Spleen (tissue), 11 donors: ENCODE measurements around the gene PROCA1. TPM values are rescaled to one million over a fixed set of nuclear protein-coding genes. Genes with fewer than 3 reads are reported as not detected.

Experiments
- DNase-seq: peaks from one replicate; pipeline ENCODE4 v3.0.0-alpha.2; 2020
- H3K27ac ChIP-seq, 8 donors: fragments of 200-600 bp; sonication (generic) in 7 of 8; 1 replicate in 4 of 8; 2 replicates in 4 of 8; pipeline versions ENCODE4 v1.5.0 to v1.8.0; 2016 to 2021; ENCODE audit warnings: inconsistent platforms in 4 of 8, mild to moderate bottlenecking in 4 of 8, moderate library complexity in 1 of 8
- H3K27me3 ChIP-seq, 7 donors: fragments of 200-600 bp; sonication (generic) in 6 of 7; replicated peaks in 1 of 7; 1 replicate in 4 of 7; 2 replicates in 3 of 7; pipeline versions ENCODE4 v1.5.0 to v1.8.0; 2016 to 2021; ENCODE audit warnings: inconsistent platforms in 3 of 7, mild to moderate bottlenecking in 1 of 7
- H3K36me3 ChIP-seq, 6 donors: fragments of 200-600 bp; sonication (generic) in 5 of 6; 1 replicate in 4 of 6; 2 replicates in 2 of 6; pipeline versions ENCODE4 v1.5.0 to v1.8.0; 2016 to 2021; ENCODE audit warnings: inconsistent platforms in 2 of 6
- H3K4me1 ChIP-seq, 6 donors: fragments of 200-600 bp; sonication (generic) in 5 of 6; 1 replicate in 3 of 6; 2 replicates in 3 of 6; pipeline versions ENCODE4 v1.5.0 to v1.8.0; 2016 to 2021; ENCODE audit warnings: inconsistent platforms in 3 of 6
- H3K4me3 ChIP-seq, 8 donors: fragments of 200-600 bp; sonication (generic) in 7 of 8; 1 replicate in 4 of 8; 2 replicates in 4 of 8; pipeline versions ENCODE4 v1.5.0 to v1.8.0; 2016 to 2021; ENCODE audit warnings: inconsistent platforms in 4 of 8, mild to moderate bottlenecking in 4 of 8, moderate library complexity in 2 of 8
- H3K9me3 ChIP-seq, 8 donors: fragments of 200-600 bp; sonication (generic) in 7 of 8; 1 replicate in 4 of 8; 2 replicates in 4 of 8; pipeline versions ENCODE4 v1.5.0 to v1.8.0; 2016 to 2021; ENCODE audit warnings: inconsistent platforms in 4 of 8
- CTCF ChIP-seq, 11 experiments: fragments of 200-600 bp in 7 of 11; fragments of 450-650 bp in 4 of 11; sonication (generic) in 4 of 11; IDR thresholded peaks in 8 of 11; conservative IDR thresholded peaks in 3 of 11; 1 replicate in 7 of 11; 2 replicates in 4 of 11; pipeline versions ENCODE4 v1.4.0 to v1.8.0; 2016 to 2021; ENCODE audit warnings: antibody characterized with exemption in 11 of 11, inconsistent platforms in 4 of 11, mild to moderate bottlenecking in 1 of 11
- POLR2A ChIP-seq, 3 donors: fragments of 450-650 bp; IDR thresholded peaks; one replicate each; pipeline ENCODE4 v1.5.1; 2017; ENCODE audit warnings: antibody characterized with exemption in 3 of 3, mild to moderate bottlenecking in 1 of 3
- POLR2AphosphoS5 ChIP-seq, 3 donors: sonication (generic); formaldehyde crosslinking; IDR thresholded peaks; one replicate each; pipeline ENCODE4 v1.5.1; 2017; ENCODE audit warnings: antibody characterized with exemption in 3 of 3
- WGBS, 5 donors: extraction: QIAGEN DNeasy Blood & Tissue Kit in 3 of 5; methylation state at CpG; one replicate each; pipeline versions ENCODE4 v1.1.5 to v1.1.7; 2013 to 2018; 5-methylcytosine and 5-hydroxymethylcytosine counted together
- intact Hi-C: fragments of 100-400 bp; cut with DNase I; formaldehyde crosslinking; loops from one replicate; pipeline ENCODE4 v1.15.0; 2023; ENCODE audit warnings: low total_unique reads
- polyA plus RNA-seq, 3 donors: library from polyadenylated mRNA; stranded (reverse); fragments of 200-250 nt; gene quantifications; one replicate each; pipeline ENCODE4 v1.2.1, GENCODE V29; 2013
- small RNA-seq, 4 donors: library from RNA; depleted of rRNA; stranded (forward); fragments of <200 nt; gene quantifications; one replicate each; pipeline ENCODE3, GENCODE V24; 2016
- total RNA-seq, 7 donors: library from RNA; depleted of rRNA in 3 of 7; stranded (reverse); fragments of >200 nt in 3 of 7; fragmentation: NEBNext Ultra II Directional in 4 of 7; extraction: Animal tissue kit (Norgen Biotek cat#: 25700) in 4 of 7; gene quantifications; one replicate each; pipeline versions ENCODE4 v1.1.0 to v1.2.1, GENCODE V29; 2016 to 2021
- donor health status: healthy with polysubstance abuse.
- donor health status: DM: no; HTN: no; CAD: no; lungs with moderate emphysema.
- donor health status: DM: no; HTN: no; CAD: no.
- donor health status: Bipolar disorder and iron deficiency.
- donor health status: healthy.
- donor health status: DM: no; HTN: no; CAD: no.
- donor health status: DM: yes; HTN: yes; CAD: no.

PROCA1 gene
- total and polyA plus RNA-seq, 10 donors, result 4.3 to 14.5 (median 7.1) TPM

GRCh38 chr17:28657756-28658155, 53.9 kb downstream of the PROCA1 start:
- Histone ChIP-seq H3K4me1 (peaks cover 14 to 53% (median 22%) of the 10 kb centered on the region in 6 donors), H3K27ac (peak overlapping the region in 1 of 8 donors; percentile 18), H3K27me3 (no peaks in the 10 kb centered on the region), H3K9me3 (peaks cover 0 to 3% (median 0%) of the 10 kb centered on the region in 8 donors), H3K36me3 (peaks cover 0 to 77% (median 46%) of the 10 kb centered on the region in 6 donors), H3K4me3 (no peak overlapping the region)
- TF ChIP-seq CTCF (IDR thresholded peaks at IDR 0.05 in 8 of 11, conservative IDR thresholded peaks at IDR 0.05 in 3 of 11), result no peak
- TF ChIP-seq POLR2A (IDR thresholded peaks at IDR 0.05), result no peak
- WGBS, 5 donors, result 79 to 91% (median 82%) methylated on average over 5 of the region's 5 CpGs
- DNase-seq, result no peak
- intact Hi-C loops, result no loop called here

- intact Hi-C loops, result no loop called here
- Histone ChIP-seq H3K9me3 (peaks cover 0 to 3% (median 0%) of the 10 kb centered on the region in 8 donors), H3K27ac (no peak overlapping the region), H3K36me3 (peaks cover 0 to 100% (median 66%) of the 10 kb centered on the region in 6 donors), H3K4me1 (peaks cover under 1 to 34% (median 5%) of the 10 kb centered on the region in 6 donors), H3K4me3 (no peak overlapping the region), H3K27me3 (no peaks in the 10 kb centered on the region)
- DNase-seq, result no peak
- no peak for TF ChIP-seq POLR2A (IDR thresholded peaks at IDR 0.05)
- TF ChIP-seq CTCF (IDR thresholded peaks at IDR 0.05 in 8 of 11, conservative IDR thresholded peaks at IDR 0.05 in 3 of 11), result no peak
- no peak for TF ChIP-seq POLR2AphosphoS5 (IDR thresholded peaks at IDR 0.05)
- WGBS, 5 donors, result 87 to 96% (median 91%) methylated on average over 5 of the region's 5 CpGs
Observed at GRCh38 chr17:28655160-28655559, 56.5 kb downstream of the PROCA1 start.

Small RNA genes lying within 50 kb of the gene (small RNA-seq; reads per million reads assigned to genes)
- gene SNORD42A (0 reads per million in 4 donors), gene SNORD42B (0 to 0.17 (median 0) reads per million in 4 donors), gene SNORD4A (0 reads per million in 4 donors), gene SNORD4B (0 reads per million in 4 donors)

Other genes starting within 250 kb of the PROCA1 start
- not detected for gene SLC13A2, start 238.2 kb downstream of the PROCA1 start, total RNA-seq
- gene SLC13A2, start 238.2 kb downstream of the PROCA1 start, polyA plus RNA-seq, result under 1 TPM in 1 of 3 donors, not detected in 2; 0.03 TPM
- not detected for gene FOXN1, start 205.5 kb downstream of the PROCA1 start, total RNA-seq
- not detected for gene FOXN1, start 205.5 kb downstream of the PROCA1 start, polyA plus RNA-seq
- gene UNC119, start 159.3 kb downstream of the PROCA1 start, total RNA-seq, result 10 to 100 TPM; 41.5 to 76.0 (median 65.7) TPM
- 10 to 100 TPM; 52.9 to 68.6 (median 59.1) TPM for gene UNC119, start 159.3 kb downstream of the PROCA1 start, polyA plus RNA-seq
- gene PIGS, start 140.4 kb downstream of the PROCA1 start, total RNA-seq, result 10 to 100 TPM; 43.7 to 77.6 (median 56.4) TPM
- gene PIGS, start 140.4 kb downstream of the PROCA1 start, polyA plus RNA-seq, result 10 to 100 TPM; 13.3 to 21.4 (median 17.6) TPM
- gene ALDOC, start 135.0 kb downstream of the PROCA1 start, total RNA-seq, result 10 to 100 TPM; 18.1 to 64.4 (median 40.3) TPM
- 10 to 100 TPM; 16.9 to 24.8 (median 19.1) TPM for gene ALDOC, start 135.0 kb downstream of the PROCA1 start, polyA plus RNA-seq
- 10 to 100 TPM in 5 of 7 donors, 1 to 10 TPM in 2; 6.2 to 19.7 (median 14.3) TPM for gene SPAG5, start 112.9 kb downstream of the PROCA1 start, total RNA-seq
- 10 to 100 TPM in 2 of 3 donors, 1 to 10 TPM in 1; 9.6 to 18.0 (median 14.9) TPM for gene SPAG5, start 112.9 kb downstream of the PROCA1 start, polyA plus RNA-seq
- gene RSKR, start 97.7 kb downstream of the PROCA1 start, total RNA-seq, result 10 to 100 TPM; 11.6 to 30.9 (median 19.3) TPM
- gene RSKR, start 97.7 kb downstream of the PROCA1 start, polyA plus RNA-seq, result 1 to 10 TPM; 2.1 to 4.5 (median 2.8) TPM
- gene BLTP2, start 66.7 kb downstream of the PROCA1 start, total RNA-seq, result 100 to 1,000 TPM; 143 to 193 (median 149) TPM
- gene BLTP2, start 66.7 kb downstream of the PROCA1 start, polyA plus RNA-seq, result 10 to 100 TPM; 11.8 to 25.2 (median 14.6) TPM
- 10 to 100 TPM; 43.1 to 54.5 (median 48.7) TPM for gene SDF2, start 50.0 kb downstream of the PROCA1 start, total RNA-seq
- gene SDF2, start 50.0 kb downstream of the PROCA1 start, polyA plus RNA-seq, result 10 to 100 TPM; 28.7 to 38.3 (median 35.2) TPM
- gene SUPT6H, start 49.7 kb downstream of the PROCA1 start, total RNA-seq, result 10 to 100 TPM; 68.5 to 91.2 (median 78.7) TPM
- gene SUPT6H, start 49.7 kb downstream of the PROCA1 start, polyA plus RNA-seq, result 10 to 100 TPM; 11.6 to 29.7 (median 24.0) TPM
- gene RAB34, start 6.0 kb upstream of the PROCA1 start, total RNA-seq, result 100 to 1,000 TPM in 1 of 7 donors, 10 to 100 TPM in 6; 31.4 to 111 (median 49.4) TPM
- 10 to 100 TPM; 45.6 to 59.5 (median 56.6) TPM for gene RAB34, start 6.0 kb upstream of the PROCA1 start, polyA plus RNA-seq
- 1,000 to 10,000 TPM in 4 of 7 donors, 100 to 1,000 TPM in 3; 571 to 2,010 (median 1,472) TPM for gene RPL23A, start 8.1 kb upstream of the PROCA1 start, total RNA-seq
- gene RPL23A, start 8.1 kb upstream of the PROCA1 start, polyA plus RNA-seq, result 1,000 to 10,000 TPM; 2,562 to 3,144 (median 3,044) TPM
- 1 to 10 TPM in 5 of 7 donors, under 1 TPM in 1, not detected in 1; 0.97 to 2.6 (median 2.0) TPM for gene TLCD1, start 14.3 kb upstream of the PROCA1 start, total RNA-seq
- gene TLCD1, start 14.3 kb upstream of the PROCA1 start, polyA plus RNA-seq, result 1 to 10 TPM; 2.3 to 3.5 (median 2.4) TPM
- 10 to 100 TPM in 6 of 7 donors, 1 to 10 TPM in 1; 8.9 to 17.6 (median 12.8) TPM for gene NEK8, start 16.9 kb upstream of the PROCA1 start, total RNA-seq
- 10 to 100 TPM in 1 of 3 donors, 1 to 10 TPM in 2; 7.3 to 14.3 (median 7.7) TPM for gene NEK8, start 16.9 kb upstream of the PROCA1 start, polyA plus RNA-seq
- 10 to 100 TPM; 19.8 to 75.5 (median 32.7) TPM for gene TRAF4, start 32.1 kb upstream of the PROCA1 start, total RNA-seq
- 10 to 100 TPM; 24.8 to 38.1 (median 35.6) TPM for gene TRAF4, start 32.1 kb upstream of the PROCA1 start, polyA plus RNA-seq
- gene FAM222B, start 130.9 kb upstream of the PROCA1 start, total RNA-seq, result 10 to 100 TPM; 11.6 to 23.6 (median 17.5) TPM
- 1 to 10 TPM; 2.9 to 5.3 (median 3.0) TPM for gene FAM222B, start 130.9 kb upstream of the PROCA1 start, polyA plus RNA-seq
- 10 to 100 TPM; 28.4 to 51.9 (median 38.8) TPM for gene ERAL1, start 143.1 kb upstream of the PROCA1 start, total RNA-seq
- gene ERAL1, start 143.1 kb upstream of the PROCA1 start, polyA plus RNA-seq, result 10 to 100 TPM; 31.2 to 39.7 (median 38.6) TPM
- 100 to 1,000 TPM; 133 to 259 (median 202) TPM for gene FLOT2, start 185.8 kb upstream of the PROCA1 start, total RNA-seq
- 100 to 1,000 TPM in 1 of 3 donors, 10 to 100 TPM in 2; 80.8 to 119 (median 92.8) TPM for gene FLOT2, start 185.8 kb upstream of the PROCA1 start, polyA plus RNA-seq
- gene DHRS13, start 191.2 kb upstream of the PROCA1 start, total RNA-seq, result 10 to 100 TPM; 14.7 to 51.2 (median 21.2) TPM
- gene DHRS13, start 191.2 kb upstream of the PROCA1 start, polyA plus RNA-seq, result 10 to 100 TPM; 12.2 to 12.6 (median 12.6) TPM
- gene PHF12, start 239.6 kb upstream of the PROCA1 start, total RNA-seq, result 100 to 1,000 TPM in 2 of 7 donors, 10 to 100 TPM in 5; 65.9 to 118 (median 84.9) TPM
- 10 to 100 TPM; 16.2 to 22.0 (median 20.0) TPM for gene PHF12, start 239.6 kb upstream of the PROCA1 start, polyA plus RNA-seq